HEK293T (cell line): ENCODE measurements around the gene RIT1.

Experiments
- ARNT ChIP-seq: fragments of 450-650 bp; IDR thresholded peaks from 2 replicates; pipeline ENCODE4 v1.6.1; 2017; ENCODE audit warnings: mild to moderate bottlenecking
- BHLHE40 ChIP-seq: fragments of 450-650 bp; IDR thresholded peaks from 2 replicates; pipeline ENCODE4 v1.6.1; 2016; ENCODE audit warnings: mild to moderate bottlenecking, moderate library complexity, borderline replicate concordance
- CTBP1 ChIP-seq: fragments of 450-650 bp; IDR thresholded peaks from 2 replicates; pipeline ENCODE4 v1.6.1; 2016; ENCODE audit warnings: borderline replicate concordance
- ELF4 ChIP-seq: fragments of 450-650 bp; IDR thresholded peaks from 2 replicates; pipeline ENCODE4 v1.6.1; 2017; ENCODE audit warnings: antibody characterized with exemption
- FOXA1 ChIP-seq: fragments of 450-650 bp; IDR thresholded peaks from 2 replicates; pipeline ENCODE4 v1.6.1; 2016; ENCODE audit warnings: mild to moderate bottlenecking
- FOXM1 ChIP-seq: fragments of 450-650 bp; IDR thresholded peaks from 2 replicates; pipeline ENCODE4 v1.6.1; 2017; ENCODE audit warnings: mild to moderate bottlenecking, borderline replicate concordance
- L3MBTL2 ChIP-seq: fragments of 450-650 bp; conservative IDR thresholded peaks from 2 replicates; pipeline ENCODE4 v1.6.1; 2016; ENCODE audit warnings: mild to moderate bottlenecking
- NFRKB ChIP-seq: fragments of 450-650 bp; IDR thresholded peaks from 2 replicates; pipeline ENCODE4 v1.6.1; 2016; ENCODE audit warnings: mild to moderate bottlenecking, moderate library complexity
- SP1 ChIP-seq: fragments of 450-650 bp; IDR thresholded peaks from 2 replicates; pipeline ENCODE4 v1.6.1; 2017
- SUZ12 ChIP-seq: fragments of 450-650 bp; IDR thresholded peaks from 2 replicates; pipeline ENCODE4 v1.6.1; 2016; ENCODE audit warnings: mild to moderate bottlenecking

DNA sequence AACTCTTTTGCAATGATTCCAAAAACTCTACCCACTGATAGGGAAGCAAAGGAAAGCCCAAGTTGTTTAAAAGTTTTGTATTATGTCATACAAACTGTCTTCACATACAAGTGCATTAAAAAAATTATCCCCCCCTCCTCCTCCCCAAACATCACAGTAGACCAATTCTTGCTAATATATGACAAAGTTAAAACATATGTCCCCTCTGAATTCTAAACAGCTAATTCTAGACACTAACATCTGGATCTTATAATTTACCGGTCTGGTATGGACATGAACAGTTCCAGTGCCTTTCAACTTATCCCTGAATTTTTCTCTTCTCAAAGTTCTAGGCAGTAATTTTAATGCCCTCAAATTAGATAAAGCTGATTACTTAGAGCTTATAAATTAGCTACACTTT, 13.4 kb downstream of the RIT1 start:
- TF ChIP-seq SUZ12 (no peak), BHLHE40 (no peak), ARNT (no peak), FOXM1 (no peak), SP1 (no peak), CTBP1 (no peak), FOXA1 (no peak), NFRKB (no peak), L3MBTL2 (no peak), ELF4 (no peak)
